Body of pancreas (tissue), 4 donors: ENCODE measurements around the gene IRF6. TPM values are rescaled to one million over a fixed set of nuclear protein-coding genes. Genes with fewer than 3 reads are reported as not detected.

Source experiments
- ATAC-seq: fragments of 150-250 bp; one replicate; pipeline ENCODE4 v1.9.1; 2016
- DNase-seq, 4 donors: peaks; one replicate each; pipeline ENCODE4 v3.0.0-alpha.2; 2019
- H3K27ac ChIP-seq, 4 donors: fragments of 200-600 bp; sonication (generic); 1 replicate in 3 of 4; 2 replicates in 1 of 4; pipeline versions ENCODE4 v1.5.1 to v1.6.1; 2016 to 2019; ENCODE audit warnings: mild to moderate bottlenecking in 1 of 4, mixed read lengths in 1 of 4, moderate library complexity in 1 of 4
- H3K27me3 ChIP-seq, 2 donors: fragments of 200-600 bp; sonication (generic); one replicate each; pipeline ENCODE4 v1.6.0; 2016; ENCODE audit warnings: mild to moderate bottlenecking in 1 of 2
- H3K36me3 ChIP-seq, 2 donors: fragments of 200-600 bp; sonication (generic); replicated peaks in 1 of 2; 2 replicates each; pipeline ENCODE4 v1.5.1; 2016; ENCODE audit warnings: low read depth in 2 of 2; ENCODE audit not compliant: insufficient read depth in 1 of 2
- H3K4me1 ChIP-seq: fragments of 200-600 bp; sonication (generic); one replicate; pipeline ENCODE4 v1.6.0; 2016
- H3K4me3 ChIP-seq, 2 donors: fragments of 200-600 bp; sonication (generic); 1 replicate in 1 of 2; 2 replicates in 1 of 2; pipeline ENCODE4 v1.5.1; 2016 to 2019
- H3K9me3 ChIP-seq, 3 donors: fragments of 200-600 bp; sonication (generic); 1 replicate in 2 of 3; 2 replicates in 1 of 3; pipeline ENCODE4 v1.5.1; 2016
- CTCF ChIP-seq, 7 experiments: fragments of 450-650 bp in 4 of 7; fragments of 200-600 bp in 3 of 7; sonication (generic) in 3 of 7; IDR thresholded peaks; one replicate each; pipeline ENCODE4 v1.5.1; 2016 to 2019; ENCODE audit warnings: antibody characterized with exemption in 7 of 7
- POLR2A ChIP-seq, 3 donors: fragments of 450-650 bp; IDR thresholded peaks; one replicate each; pipeline ENCODE4 v1.6.1; 2016; ENCODE audit warnings: antibody characterized with exemption in 3 of 3, mild to moderate bottlenecking in 2 of 3
- WGBS, 2 donors: methylation state at CpG; one replicate each; pipeline ENCODE4 v1.1.5; 2017; 5-methylcytosine and 5-hydroxymethylcytosine counted together
- intact Hi-C: fragments of 100-400 bp; cut with DNase I; formaldehyde crosslinking; loops from one replicate; pipeline ENCODE4 v1.15.1; 2023
- total RNA-seq, 2 donors: library from RNA; depleted of rRNA; stranded (reverse); fragments of >200 nt; gene quantifications; one replicate each; pipeline ENCODE4 v1.1.0, GENCODE V29; 2016

The IRF6 gene
- total RNA-seq, 2 donors from 2014 or later = 13.2 to 20.0 TPM

GRCh38 chr1:209742409-209743144 is 63.4 kb downstream of the IRF6 start:
- peak; percentile 59 for ATAC-seq

GRCh38 chr1:209741889-209742288 is 64.1 kb downstream of the IRF6 start:
- Histone ChIP-seq H3K27ac (peak overlapping the region in 3 of 4 donors; percentile 5 to 59 (median 57)), H3K27me3 (no peaks in the 10 kb centered on the region), H3K36me3 (no peaks in the 10 kb centered on the region), H3K4me1 (peaks cover 25% of the 10 kb centered on the region), H3K4me3 (no peak overlapping the region), H3K9me3 (no peaks in the 10 kb centered on the region)
- DNase-seq = no peak
- intact Hi-C loops = no loop called here
- TF ChIP-seq CTCF (IDR thresholded peaks at IDR 0.05) = no peak
- TF ChIP-seq POLR2A (IDR thresholded peaks at IDR 0.05) = no peak
- no peak for ATAC-seq
- 38 to 49% methylated on average over 2 of the region's 2 CpGs for WGBS, 2 donors

More at GRCh38 chr1:209742409-209743144, 63.4 kb downstream of the IRF6 start:
- H3K27ac ChIP-seq = peak overlapping the region in 3 of 4 donors; percentile 5 to 59 (median 57)
- DNase-seq = no peak
- H3K27me3 ChIP-seq = no peaks in the 10 kb centered on the region
- H3K4me3 ChIP-seq = no peak overlapping the region
- TF ChIP-seq CTCF (IDR thresholded peaks at IDR 0.05) (no peak), POLR2A (IDR thresholded peaks at IDR 0.05) (no peak)
- WGBS, 2 donors = 41 to 42% methylated on average over 8 of the region's 8 CpGs
- intact Hi-C loops = no loop called here
- H3K36me3 ChIP-seq = no peaks in the 10 kb centered on the region
- H3K9me3 ChIP-seq = no peaks in the 10 kb centered on the region
- H3K4me1 ChIP-seq = peaks cover 29% of the 10 kb centered on the region

GRCh38 chr1:209741193-209741592 is 64.7 kb downstream of the IRF6 start:
- DNase-seq (no peak), ATAC-seq (no peak)
- Histone ChIP-seq H3K4me1 (peaks cover 25% of the 10 kb centered on the region), H3K27me3 (no peaks in the 10 kb centered on the region), H3K9me3 (no peaks in the 10 kb centered on the region), H3K36me3 (no peaks in the 10 kb centered on the region), H3K4me3 (no peak overlapping the region), H3K27ac (peak overlapping the region in 2 of 4 donors; percentile 57 to 59)
- WGBS, 2 donors = 69 to 72% methylated on average over 3 of the region's 3 CpGs
- TF ChIP-seq CTCF (IDR thresholded peaks at IDR 0.05) = no peak
- TF ChIP-seq POLR2A (IDR thresholded peaks at IDR 0.05) = no peak
- intact Hi-C loops = no loop called here

- 82 to 87% methylated on average over 1 of the region's 1 CpG for WGBS, 2 donors
- Histone ChIP-seq H3K36me3 (no peaks in the 10 kb centered on the region), H3K27me3 (no peaks in the 10 kb centered on the region), H3K4me1 (peaks cover 21% of the 10 kb centered on the region), H3K4me3 (no peak overlapping the region), H3K9me3 (no peaks in the 10 kb centered on the region), H3K27ac (no peak overlapping the region)
- intact Hi-C loops = no loop called here
- TF ChIP-seq CTCF (IDR thresholded peaks at IDR 0.05) (no peak), POLR2A (IDR thresholded peaks at IDR 0.05) (no peak)
- no peak for DNase-seq
- ATAC-seq = no peak
Measured at GRCh38 chr1:209738270-209738669, 67.7 kb downstream of the IRF6 start.

GRCh38 chr1:209737118-209737505 is 68.8 kb downstream of the IRF6 start:
- no peaks in the 10 kb centered on the region for H3K9me3 ChIP-seq
- no peak overlapping the region for H3K27ac ChIP-seq
- no peaks in the 10 kb centered on the region for H3K36me3 ChIP-seq
- no peaks in the 10 kb centered on the region for H3K27me3 ChIP-seq
- no peak for ATAC-seq
- no peak for TF ChIP-seq CTCF (IDR thresholded peaks at IDR 0.05)
- TF ChIP-seq POLR2A (IDR thresholded peaks at IDR 0.05) = no peak
- no peak for DNase-seq
- intact Hi-C loops = no loop called here
- 56 to 66% methylated on average over 5 of the region's 5 CpGs for WGBS, 2 donors
- no peak overlapping the region for H3K4me3 ChIP-seq
- peaks cover 10% of the 10 kb centered on the region for H3K4me1 ChIP-seq
